Body of pancreas (tissue), 4 donors: ENCODE measurements around the gene PPRC1. TPM values are rescaled to one million over a fixed set of nuclear protein-coding genes. Genes with fewer than 3 reads are reported as not detected.

ENCODE experiments used
- ATAC-seq: fragments of 150-250 bp; one replicate; pipeline ENCODE4 v1.9.1; 2016
- DNase-seq, 4 donors: peaks; one replicate each; pipeline ENCODE4 v3.0.0-alpha.2; 2019
- H3K27ac ChIP-seq, 4 donors: fragments of 200-600 bp; sonication (generic); 1 replicate in 3 of 4; 2 replicates in 1 of 4; pipeline versions ENCODE4 v1.5.1 to v1.6.1; 2016 to 2019; ENCODE audit warnings: mild to moderate bottlenecking in 1 of 4, mixed read lengths in 1 of 4, moderate library complexity in 1 of 4
- H3K27me3 ChIP-seq, 2 donors: fragments of 200-600 bp; sonication (generic); one replicate each; pipeline ENCODE4 v1.6.0; 2016; ENCODE audit warnings: mild to moderate bottlenecking in 1 of 2
- H3K36me3 ChIP-seq, 2 donors: fragments of 200-600 bp; sonication (generic); replicated peaks in 1 of 2; 2 replicates each; pipeline ENCODE4 v1.5.1; 2016; ENCODE audit warnings: low read depth in 2 of 2; ENCODE audit not compliant: insufficient read depth in 1 of 2
- H3K4me1 ChIP-seq: fragments of 200-600 bp; sonication (generic); one replicate; pipeline ENCODE4 v1.6.0; 2016
- H3K4me3 ChIP-seq, 2 donors: fragments of 200-600 bp; sonication (generic); 1 replicate in 1 of 2; 2 replicates in 1 of 2; pipeline ENCODE4 v1.5.1; 2016 to 2019
- H3K9me3 ChIP-seq, 3 donors: fragments of 200-600 bp; sonication (generic); 1 replicate in 2 of 3; 2 replicates in 1 of 3; pipeline ENCODE4 v1.5.1; 2016
- POLR2A ChIP-seq, 3 donors: fragments of 450-650 bp; IDR thresholded peaks; one replicate each; pipeline ENCODE4 v1.6.1; 2016; ENCODE audit warnings: antibody characterized with exemption in 3 of 3, mild to moderate bottlenecking in 2 of 3
- WGBS, 2 donors: methylation state at CpG; one replicate each; pipeline ENCODE4 v1.1.5; 2017; 5-methylcytosine and 5-hydroxymethylcytosine counted together
- intact Hi-C: fragments of 100-400 bp; cut with DNase I; formaldehyde crosslinking; loops from one replicate; pipeline ENCODE4 v1.15.1; 2023
- total RNA-seq, 2 donors: library from RNA; depleted of rRNA; stranded (reverse); fragments of >200 nt; gene quantifications; one replicate each; pipeline ENCODE4 v1.1.0, GENCODE V29; 2016
- TF ChIP-seq, protein P1 (sequence below), 7 experiments: fragments of 450-650 bp in 4 of 7; fragments of 200-600 bp in 3 of 7; sonication (generic) in 3 of 7; IDR thresholded peaks; one replicate each; pipeline ENCODE4 v1.5.1; 2016 to 2019; ENCODE audit warnings: antibody characterized with exemption in 7 of 7

PPRC1 gene
- total RNA-seq, 2 donors from 2014 or later: 17.9 to 37.6 TPM

DNA sequence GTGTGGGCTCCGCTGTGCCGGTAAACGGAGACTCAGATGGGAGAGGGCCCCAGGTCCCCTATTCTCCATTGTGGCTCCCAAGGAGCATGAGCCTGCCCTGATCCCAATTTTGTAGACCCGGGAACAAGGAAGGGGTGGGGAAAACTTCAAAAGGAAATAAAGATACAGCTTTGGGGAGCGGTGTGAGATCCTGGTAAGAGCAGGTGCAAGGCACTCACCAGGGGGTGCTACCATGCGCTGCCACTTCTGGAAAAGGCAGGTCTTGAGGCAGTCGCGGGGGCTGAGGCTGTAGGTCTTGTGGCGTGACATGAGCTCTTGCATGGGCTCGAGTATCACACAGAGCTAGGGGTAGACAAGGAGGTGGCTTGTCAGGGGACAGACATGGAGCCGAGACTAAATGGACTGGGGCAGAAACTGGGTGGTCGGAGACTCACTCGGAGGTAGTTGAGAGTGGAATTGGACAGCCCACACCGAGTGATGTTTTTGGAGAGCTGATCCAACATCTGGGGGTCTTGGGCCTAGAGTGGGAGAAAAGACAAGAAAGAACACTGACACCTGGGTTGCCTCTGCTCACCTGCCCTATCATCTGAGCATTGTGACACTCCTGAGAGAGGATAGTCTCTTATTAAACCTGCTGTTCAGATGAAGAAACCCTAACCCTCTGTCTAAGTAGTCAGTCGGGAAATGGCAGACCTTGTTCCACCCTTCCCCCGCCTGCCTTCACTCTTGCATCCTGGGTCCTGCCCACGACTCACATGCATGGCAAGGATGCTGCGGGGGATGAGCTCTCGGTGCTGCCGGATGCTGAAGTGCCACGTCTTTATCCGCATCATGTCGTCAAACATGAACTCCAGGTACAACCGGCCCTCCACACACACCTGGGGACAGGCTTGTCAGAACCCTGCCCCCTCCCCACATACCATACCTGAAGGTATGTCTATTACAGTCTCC lies 23.4 kb upstream of the PPRC1 start:
- H3K36me3 ChIP-seq: peaks cover 10 to 29% of the 10 kb centered on the region in 2 donors

DNA sequence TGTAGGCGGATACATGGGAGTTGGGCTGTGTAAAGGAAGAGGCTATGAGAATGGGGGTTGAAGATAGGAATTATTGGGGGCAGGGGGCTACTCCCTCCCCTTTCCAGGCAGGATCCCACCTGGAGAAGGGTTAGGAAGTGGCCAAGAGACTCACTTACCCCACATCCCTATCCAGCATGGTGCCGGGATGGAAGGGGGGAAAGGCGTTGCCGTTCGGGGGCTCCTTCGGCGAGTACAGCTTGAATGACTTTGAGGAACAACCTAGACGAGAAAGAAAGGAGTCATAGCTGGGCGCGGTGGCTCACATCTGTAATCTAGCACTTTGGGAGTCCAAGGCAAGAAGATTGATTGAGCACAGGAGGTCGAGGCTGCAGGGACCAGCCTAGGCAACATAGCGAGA lies 21.6 kb upstream of the PPRC1 start:
- no peaks in the 10 kb centered on the region for H3K9me3 ChIP-seq
- peaks cover 33% of the 10 kb centered on the region for H3K4me1 ChIP-seq
- ATAC-seq: no peak
- no peak overlapping the region for H3K27ac ChIP-seq
- TF ChIP-seq, protein P1, sequence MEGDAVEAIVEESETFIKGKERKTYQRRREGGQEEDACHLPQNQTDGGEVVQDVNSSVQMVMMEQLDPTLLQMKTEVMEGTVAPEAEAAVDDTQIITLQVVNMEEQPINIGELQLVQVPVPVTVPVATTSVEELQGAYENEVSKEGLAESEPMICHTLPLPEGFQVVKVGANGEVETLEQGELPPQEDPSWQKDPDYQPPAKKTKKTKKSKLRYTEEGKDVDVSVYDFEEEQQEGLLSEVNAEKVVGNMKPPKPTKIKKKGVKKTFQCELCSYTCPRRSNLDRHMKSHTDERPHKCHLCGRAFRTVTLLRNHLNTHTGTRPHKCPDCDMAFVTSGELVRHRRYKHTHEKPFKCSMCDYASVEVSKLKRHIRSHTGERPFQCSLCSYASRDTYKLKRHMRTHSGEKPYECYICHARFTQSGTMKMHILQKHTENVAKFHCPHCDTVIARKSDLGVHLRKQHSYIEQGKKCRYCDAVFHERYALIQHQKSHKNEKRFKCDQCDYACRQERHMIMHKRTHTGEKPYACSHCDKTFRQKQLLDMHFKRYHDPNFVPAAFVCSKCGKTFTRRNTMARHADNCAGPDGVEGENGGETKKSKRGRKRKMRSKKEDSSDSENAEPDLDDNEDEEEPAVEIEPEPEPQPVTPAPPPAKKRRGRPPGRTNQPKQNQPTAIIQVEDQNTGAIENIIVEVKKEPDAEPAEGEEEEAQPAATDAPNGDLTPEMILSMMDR (IDR thresholded peaks at IDR 0.05): no peak
- no peak for TF ChIP-seq POLR2A (IDR thresholded peaks at IDR 0.05)
- H3K4me3 ChIP-seq: no peak overlapping the region
- no peak for DNase-seq
- intact Hi-C loops: no loop called here
- 93 to 95% methylated on average over 12 of the region's 12 CpGs for WGBS, 2 donors
- H3K27me3 ChIP-seq: no peaks in the 10 kb centered on the region
- H3K36me3 ChIP-seq: peaks cover 10 to 29% of the 10 kb centered on the region in 2 donors

More for the DNA sequence above, 23.4 kb upstream of the PPRC1 start:
- Histone ChIP-seq H3K27ac (no peak overlapping the region), H3K4me1 (peaks cover 19% of the 10 kb centered on the region), H3K4me3 (no peak overlapping the region), H3K27me3 (no peaks in the 10 kb centered on the region), H3K9me3 (no peaks in the 10 kb centered on the region)
- TF ChIP-seq, protein P1 (IDR thresholded peaks at IDR 0.05): no peak
- no peak for TF ChIP-seq POLR2A (IDR thresholded peaks at IDR 0.05)
- ATAC-seq (no peak), DNase-seq (no peak)
- WGBS, 2 donors: 89 to 90% methylated on average over 23 to 24 of the region's 24 CpGs
- intact Hi-C loops: no loop called here

DNA sequence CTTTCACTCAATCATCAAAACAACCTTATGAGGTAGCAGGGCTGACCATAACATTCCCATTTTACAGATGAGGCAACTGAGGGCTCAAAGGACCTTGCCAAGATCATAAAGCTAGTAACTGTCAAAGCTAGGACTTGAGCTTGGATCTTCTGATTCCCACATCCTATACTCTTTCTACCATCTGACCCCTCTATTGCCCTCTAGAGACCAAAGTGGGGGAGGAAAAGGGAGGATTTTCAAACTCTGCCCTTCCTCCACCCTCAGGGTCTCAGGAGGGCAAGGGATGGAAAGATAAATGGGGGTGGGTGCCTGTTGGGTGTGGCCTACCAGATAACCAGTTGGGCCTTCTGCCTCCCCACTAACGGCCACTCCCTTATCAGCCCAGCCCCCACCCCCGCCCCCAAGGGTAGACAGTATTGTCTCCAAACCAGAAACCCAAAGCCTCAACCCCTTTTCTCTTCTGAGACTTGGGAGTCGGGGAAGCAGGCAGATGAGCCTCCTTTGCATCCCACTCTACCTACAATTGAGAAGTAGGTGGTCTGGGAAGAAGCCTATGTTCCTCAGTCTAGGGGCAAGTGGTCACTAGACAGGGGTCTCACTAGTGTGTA lies 20.5 kb upstream of the PPRC1 start:
- H3K4me3 ChIP-seq: no peak overlapping the region
- intact Hi-C loops: no loop called here
- DNase-seq (no peak), ATAC-seq (no peak)
- WGBS, 2 donors: 44 to 52% methylated on average over 3 of the region's 3 CpGs
- no peaks in the 10 kb centered on the region for H3K27me3 ChIP-seq
- no peak for TF ChIP-seq POLR2A (IDR thresholded peaks at IDR 0.05)
- TF ChIP-seq, protein P1 (IDR thresholded peaks at IDR 0.05): no peak
- H3K36me3 ChIP-seq: peaks cover 10 to 29% of the 10 kb centered on the region in 2 donors
- H3K9me3 ChIP-seq: no peaks in the 10 kb centered on the region
- no peak overlapping the region for H3K27ac ChIP-seq
- H3K4me1 ChIP-seq: peaks cover 43% of the 10 kb centered on the region

DNA sequence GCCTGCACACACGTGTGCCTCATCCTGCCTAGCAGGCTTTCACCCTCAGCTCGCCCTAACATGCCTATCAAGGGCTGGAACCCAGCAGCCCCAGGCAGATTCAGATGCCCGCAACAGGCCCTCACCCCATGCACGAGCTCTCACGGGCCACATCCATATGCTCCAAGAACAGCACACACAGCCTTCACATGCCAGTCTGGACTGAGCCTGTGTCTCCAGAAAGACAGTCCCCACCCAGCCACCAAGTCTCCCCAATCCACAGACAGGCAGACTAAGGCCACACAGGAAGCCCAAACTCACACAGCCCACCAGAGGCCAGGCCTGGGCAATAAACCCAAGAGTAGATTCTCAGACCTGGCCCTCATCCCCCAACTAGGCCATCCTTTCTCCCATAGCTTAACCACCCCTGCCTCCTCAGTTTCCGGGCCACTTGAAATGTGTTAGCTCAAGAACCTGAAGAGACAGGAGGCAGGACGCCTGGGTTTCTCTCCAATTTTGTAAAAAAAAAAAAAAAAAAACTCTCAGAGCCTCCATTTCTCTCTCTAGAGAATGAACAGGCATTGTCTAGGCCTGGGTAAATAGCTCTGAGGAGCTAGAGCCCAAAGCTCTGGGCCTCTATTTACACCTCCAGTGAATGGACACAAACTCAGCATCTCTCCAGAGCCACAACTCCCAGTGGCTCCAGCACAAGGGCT lies 19.4 kb upstream of the PPRC1 start:
- intact Hi-C loops: no loop called here
- H3K27me3 ChIP-seq: no peaks in the 10 kb centered on the region
- no peaks in the 10 kb centered on the region for H3K9me3 ChIP-seq
- ATAC-seq (no peak), DNase-seq (no peak)
- WGBS, 2 donors: 69 to 72% methylated on average over 4 to 7 of the region's 7 CpGs
- no peak overlapping the region for H3K4me3 ChIP-seq
- TF ChIP-seq POLR2A (IDR thresholded peaks at IDR 0.05): no peak
- TF ChIP-seq, protein P1 (IDR thresholded peaks at IDR 0.05): no peak
- H3K4me1 ChIP-seq: peaks cover 54% of the 10 kb centered on the region
- peak overlapping the region in 2 of 4 donors; percentile 51 to 70 for H3K27ac ChIP-seq
- peaks cover 10 to 24% of the 10 kb centered on the region in 2 donors for H3K36me3 ChIP-seq
